22Rv1 (cell line): ENCODE results near the gene BMPER.

Experiments used
- ZFX ChIP-seq: fragments of 450-650 bp; IDR thresholded peaks from 2 replicates; pipeline ENCODE4 v1.6.1; 2017; ENCODE audit warnings: antibody characterized with exemption, borderline replicate concordance
- TF ChIP-seq, protein P1 (sequence below): fragments of 450-650 bp; IDR thresholded peaks from 2 replicates; pipeline ENCODE4 v1.5.1; 2017; ENCODE audit warnings: mild to moderate bottlenecking

DNA sequence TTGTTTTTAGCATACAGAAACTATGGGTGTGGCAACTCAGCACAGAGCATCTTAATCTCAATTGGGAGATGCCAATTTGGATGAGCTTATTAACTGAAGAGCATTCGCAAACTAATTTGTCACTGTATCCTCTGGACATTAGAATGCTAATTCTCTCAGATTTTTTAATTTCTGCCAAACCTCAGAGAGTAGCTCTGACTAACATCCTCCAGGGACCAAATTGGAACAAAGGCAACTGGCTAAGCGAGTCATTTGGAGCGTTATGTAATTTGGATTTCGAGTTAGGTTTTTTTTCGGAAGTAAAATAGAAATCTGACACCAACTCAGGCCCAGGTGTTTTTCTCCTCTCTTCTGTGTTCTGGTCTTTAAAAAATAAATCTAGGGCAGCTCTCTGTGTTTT is 201.9 kb downstream of the BMPER start:
- TF ChIP-seq, protein P1, sequence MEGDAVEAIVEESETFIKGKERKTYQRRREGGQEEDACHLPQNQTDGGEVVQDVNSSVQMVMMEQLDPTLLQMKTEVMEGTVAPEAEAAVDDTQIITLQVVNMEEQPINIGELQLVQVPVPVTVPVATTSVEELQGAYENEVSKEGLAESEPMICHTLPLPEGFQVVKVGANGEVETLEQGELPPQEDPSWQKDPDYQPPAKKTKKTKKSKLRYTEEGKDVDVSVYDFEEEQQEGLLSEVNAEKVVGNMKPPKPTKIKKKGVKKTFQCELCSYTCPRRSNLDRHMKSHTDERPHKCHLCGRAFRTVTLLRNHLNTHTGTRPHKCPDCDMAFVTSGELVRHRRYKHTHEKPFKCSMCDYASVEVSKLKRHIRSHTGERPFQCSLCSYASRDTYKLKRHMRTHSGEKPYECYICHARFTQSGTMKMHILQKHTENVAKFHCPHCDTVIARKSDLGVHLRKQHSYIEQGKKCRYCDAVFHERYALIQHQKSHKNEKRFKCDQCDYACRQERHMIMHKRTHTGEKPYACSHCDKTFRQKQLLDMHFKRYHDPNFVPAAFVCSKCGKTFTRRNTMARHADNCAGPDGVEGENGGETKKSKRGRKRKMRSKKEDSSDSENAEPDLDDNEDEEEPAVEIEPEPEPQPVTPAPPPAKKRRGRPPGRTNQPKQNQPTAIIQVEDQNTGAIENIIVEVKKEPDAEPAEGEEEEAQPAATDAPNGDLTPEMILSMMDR, result no peak
- TF ChIP-seq ZFX, result no peak
